Right lobe of liver (tissue), 6 donors: ENCODE measurements around the gene CD300A. TPM values are rescaled to one million over a fixed set of nuclear protein-coding genes. Genes with fewer than 3 reads are reported as not detected.
A peak's percentile ranks its signal among the peaks of the same experiment; 100 is the strongest.

Experiments
- ATAC-seq, 4 donors: fragments of 200-7000 bp; cut with Tn5 transposase; one replicate each; pipeline ENCODE4 v1.9.1; 2020; ENCODE audit warnings: mild to moderate bottlenecking in 4 of 4, moderate library complexity in 4 of 4
- DNase-seq, 3 donors: peaks; one replicate each; pipeline ENCODE4 v3.0.0-alpha.2; 2020
- H3K27ac ChIP-seq, 3 donors: fragments of 200-600 bp; one replicate each; pipeline ENCODE4 v1.8.0; 2022
- H3K27me3 ChIP-seq, 2 donors: fragments of 200-600 bp; one replicate each; pipeline ENCODE4 v1.8.0; 2022
- H3K36me3 ChIP-seq, 4 donors: fragments of 200-600 bp; sonication (generic) in 1 of 4; one replicate each; pipeline versions ENCODE4 v1.5.1 to v1.8.0; 2017 to 2022; ENCODE audit warnings: control low read depth in 1 of 4
- H3K4me1 ChIP-seq, 4 donors: fragments of 200-600 bp; sonication (generic) in 1 of 4; one replicate each; pipeline versions ENCODE4 v1.5.1 to v1.8.0; 2017 to 2022; ENCODE audit warnings: control low read depth in 1 of 4
- H3K4me3 ChIP-seq, 3 donors: fragments of 200-600 bp; one replicate each; pipeline ENCODE4 v1.8.0; 2022
- H3K9me3 ChIP-seq, 4 donors: fragments of 200-600 bp; sonication (generic) in 1 of 4; one replicate each; pipeline versions ENCODE4 v1.5.1 to v1.8.0; 2017 to 2022; ENCODE audit warnings: control low read depth in 1 of 4
- CTCF ChIP-seq, 4 donors: fragments of 200-600 bp in 3 of 4; fragments of 450-650 bp in 1 of 4; IDR thresholded peaks; one replicate each; pipeline versions ENCODE4 v1.5.1 to v1.8.0; 2016 to 2022; ENCODE audit warnings: antibody characterized with exemption in 4 of 4, mild to moderate bottlenecking in 2 of 4
- POLR2A ChIP-seq: fragments of 450-650 bp; IDR thresholded peaks from one replicate; pipeline ENCODE4 v1.6.1; 2017; ENCODE audit warnings: antibody characterized with exemption, mild to moderate bottlenecking
- WGBS: methylation state at CpG from one replicate; pipeline ENCODE4 v1.1.6; 2018; ENCODE audit warnings: low coverage, low lambda C conversion rate; ENCODE audit not compliant: insufficient coverage; ENCODE audit errors: missing lambda C conversion rate; 5-methylcytosine and 5-hydroxymethylcytosine counted together
- intact Hi-C, 2 donors: fragments of 100-400 bp; cut with DNase I; formaldehyde crosslinking; loops; one replicate each; pipeline versions ENCODE4 v1.11.2 to v1.14.1; 2022
- total RNA-seq, 6 experiments: library from RNA; depleted of rRNA in 2 of 6; stranded (reverse); fragments of >200 nt in 2 of 6; fragmentation: NEBNext Ultra II Directional in 3 of 6; extraction: Animal tissue kit (Norgen Biotek cat#: 25700) in 3 of 6; gene quantifications; one replicate each; pipeline versions ENCODE4 v1.1.0 to v1.2.4, GENCODE V29; 2016 to 2023
- donor health status: DM: no; HTN: yes; CAD: no.
- donor health status: DM: no; HTN: no; CAD: no.
- donor health status: DM: no; HTN: no; CAD: no.
- donor health status: DM: no; HTN: yes; CAD: no.
- donor health status: DM: no; HTN: yes; CAD: no.

CD300A gene
- total RNA-seq, 6 experiments from 2014 or later, result 4.8 to 16.6 (median 6.6) TPM

GRCh38 chr17:74527081-74527480 is 60.6 kb downstream of the CD300A start:
- DNase-seq (peak in 1 of 3 donors; percentile 40), ATAC-seq (no peak)
- no peak for TF ChIP-seq CTCF (IDR thresholded peaks at IDR 0.05)
- no peak for TF ChIP-seq POLR2A
- Histone ChIP-seq H3K9me3 (no peaks in the 10 kb centered on the region), H3K4me3 (no peak overlapping the region), H3K27ac (no peak overlapping the region), H3K27me3 (no peaks in the 10 kb centered on the region), H3K36me3 (no peaks in the 10 kb centered on the region), H3K4me1 (no peaks in the 10 kb centered on the region)
- WGBS, result 58% methylated on average over 3 of the region's 5 CpGs
- intact Hi-C loops, result no loop called here

- no peak overlapping the region for H3K27ac ChIP-seq
- intact Hi-C loops, result no loop called here
- H3K36me3 ChIP-seq, result no peaks in the 10 kb centered on the region
- TF ChIP-seq CTCF (IDR thresholded peaks at IDR 0.05) (no peak), POLR2A (no peak)
- WGBS, result 71% methylated on average over 7 of the region's 8 CpGs
- peak in 1 of 3 donors; percentile 43 for DNase-seq
- H3K9me3 ChIP-seq, result no peaks in the 10 kb centered on the region
- H3K4me3 ChIP-seq, result no peak overlapping the region
- ATAC-seq, result no peak
- H3K27me3 ChIP-seq, result no peaks in the 10 kb centered on the region
- H3K4me1 ChIP-seq, result no peaks in the 10 kb centered on the region
These were observed 61.3 kb downstream of the CD300A start for GRCh38 chr17:74527756-74528155.

- ATAC-seq (peak; percentile 37 to 58 (median 54)), DNase-seq (peak in 1 of 3 donors; percentile 48)
- intact Hi-C loops, result no loop called here
- Histone ChIP-seq H3K4me3 (no peak overlapping the region), H3K4me1 (no peaks in the 10 kb centered on the region), H3K27me3 (no peaks in the 10 kb centered on the region), H3K27ac (no peak overlapping the region), H3K36me3 (no peaks in the 10 kb centered on the region), H3K9me3 (no peaks in the 10 kb centered on the region)
- TF ChIP-seq POLR2A (no peak), CTCF (IDR thresholded peaks at IDR 0.05) (no peak)
- WGBS, result 59% methylated on average over 5 of the region's 8 CpGs
These were observed 62.2 kb downstream of the CD300A start for GRCh38 chr17:74528491-74529199.

GRCh38 chr17:74529243-74529642 is 62.8 kb downstream of the CD300A start:
- intact Hi-C loops, result no loop called here
- WGBS, result 39% methylated on average over 5 of the region's 5 CpGs
- TF ChIP-seq CTCF (IDR thresholded peaks at IDR 0.05) (no peak), POLR2A (no peak)
- H3K4me1 ChIP-seq, result no peaks in the 10 kb centered on the region
- no peak overlapping the region for H3K4me3 ChIP-seq
- ATAC-seq, result no peak
- no peaks in the 10 kb centered on the region for H3K9me3 ChIP-seq
- H3K27me3 ChIP-seq, result no peaks in the 10 kb centered on the region
- DNase-seq, result peak in 1 of 3 donors; percentile 41
- H3K36me3 ChIP-seq, result no peaks in the 10 kb centered on the region
- no peak overlapping the region for H3K27ac ChIP-seq
